ENCODE data around the gene C5.
A peak's percentile ranks its signal among the peaks of the same experiment; 100 is the strongest.

C5 gene

DNA sequence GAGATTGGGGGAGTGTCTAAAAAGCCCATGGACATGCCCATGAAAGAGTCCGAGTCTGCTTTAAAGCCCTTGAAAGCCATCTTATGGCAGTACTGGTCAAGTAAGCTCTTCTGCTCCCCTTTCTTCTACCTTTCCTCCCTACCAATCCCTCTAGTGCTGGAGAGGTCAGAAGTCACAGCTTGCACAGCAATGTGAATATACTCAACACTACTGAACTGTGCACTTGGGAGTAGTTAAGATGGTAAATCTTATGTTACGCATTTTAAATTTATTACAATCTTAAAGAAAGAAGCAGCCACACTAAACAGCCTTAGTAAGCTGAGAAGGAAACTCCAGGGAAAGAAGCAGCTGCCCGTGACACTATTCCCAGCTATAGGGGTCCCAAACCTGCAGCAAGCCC lies 111.2 kb downstream of the C5 start:
- no peak for DNase-seq

- DNase-seq = no peak
These were observed 112.5 kb downstream of the C5 start for GRCh38 chr9:120937596-120937995.

DNA sequence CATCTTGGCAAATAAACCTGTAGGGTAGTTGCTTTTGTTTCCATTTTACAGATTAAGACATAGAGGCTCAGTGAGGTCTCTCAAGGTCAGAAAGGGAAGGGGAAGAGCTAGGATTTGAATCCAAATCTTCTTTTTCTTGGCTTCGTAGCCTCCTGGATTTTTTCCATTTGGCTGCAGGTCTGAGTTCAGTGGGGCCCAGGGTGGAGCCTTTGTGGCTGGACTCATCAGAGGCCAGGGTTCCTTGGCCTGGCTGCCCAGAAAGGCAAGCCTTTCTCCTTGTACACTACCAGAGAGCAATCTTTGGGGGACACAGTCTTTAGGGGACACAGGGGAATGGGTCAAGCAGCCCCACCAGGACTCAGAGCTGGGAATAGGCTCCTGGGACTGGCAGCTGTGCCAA lies 112.9 kb downstream of the C5 start:
- DNase-seq = no peak

DNA sequence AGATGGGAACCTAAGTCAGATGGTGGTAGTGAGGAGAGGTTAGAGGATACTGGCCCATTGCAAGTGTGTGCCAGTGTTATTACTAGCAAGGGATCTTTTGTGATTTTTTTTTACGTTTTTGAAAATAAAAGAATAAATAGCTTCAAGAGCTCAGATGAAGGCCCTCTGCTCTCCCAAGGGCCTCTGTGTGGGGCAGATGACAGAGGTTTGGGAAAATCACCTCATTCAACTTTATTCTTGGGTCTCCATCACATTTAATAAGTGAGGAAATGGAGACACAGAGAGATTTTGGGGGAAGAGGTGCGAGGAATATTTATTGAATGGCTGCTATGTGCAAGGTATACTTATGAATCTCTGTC lies 113.3 kb downstream of the C5 start:
- DNase-seq = no peak

DNA sequence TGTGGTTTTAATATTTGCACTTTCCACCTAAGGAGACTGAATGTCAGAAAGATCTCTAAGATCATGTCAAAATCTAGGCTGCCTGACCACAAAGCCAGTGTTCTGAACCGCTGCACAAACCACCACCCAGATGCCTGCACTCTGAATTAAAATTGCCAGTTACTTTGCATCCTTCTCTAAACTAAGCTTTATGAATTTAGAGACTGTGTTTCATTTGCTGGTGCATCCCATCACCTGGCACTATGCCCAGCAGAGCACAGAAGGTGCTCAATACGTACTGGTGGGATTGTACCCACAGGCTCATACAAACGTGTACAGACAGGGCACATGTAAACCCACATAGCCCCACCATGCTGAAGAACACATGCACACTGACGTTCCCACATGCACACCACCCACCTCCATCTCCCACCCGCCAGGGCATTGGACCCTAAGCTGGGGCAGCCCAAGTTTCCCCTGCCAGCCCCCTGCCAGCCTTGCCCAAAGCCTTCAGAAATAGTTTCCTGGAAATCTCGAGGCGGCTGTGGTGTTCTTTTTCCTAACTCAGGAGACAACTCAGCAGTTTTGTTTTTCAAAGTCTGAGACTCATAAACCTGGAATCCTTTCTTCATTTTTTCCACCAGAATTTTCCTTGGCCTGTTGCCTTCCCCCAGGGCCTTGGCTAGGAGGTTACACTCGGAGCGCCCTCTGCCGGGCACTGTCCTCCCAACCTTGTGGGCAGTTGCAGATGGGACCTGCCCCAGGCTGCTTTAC lies 113.9 kb downstream of the C5 start:
- DNase-seq = peak; percentile 73 to 98

DNA sequence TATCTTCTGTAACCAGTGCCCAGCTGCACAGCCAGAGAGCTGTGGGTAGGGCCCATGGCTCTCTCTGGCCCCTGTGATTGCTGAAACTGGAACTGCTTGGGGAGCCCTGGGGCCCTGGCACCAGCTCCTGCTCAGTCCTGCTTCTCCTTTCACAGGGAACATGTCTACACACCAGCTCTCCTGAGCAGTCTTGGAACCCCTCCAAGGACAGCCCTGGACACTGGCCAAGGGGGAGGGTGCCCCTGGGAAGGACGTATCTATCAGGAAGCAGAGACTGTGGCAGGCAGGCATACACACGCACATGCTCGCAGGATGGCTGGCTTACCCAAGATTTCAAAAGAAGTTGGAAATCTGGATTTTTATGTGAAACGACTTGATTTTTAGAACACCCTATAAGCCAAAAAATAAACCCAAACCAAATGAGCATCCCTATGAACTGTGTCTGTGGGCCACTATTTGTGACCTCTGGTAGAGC lies 114.7 kb downstream of the C5 start:
- peak; percentile 87 to 88 for DNase-seq

DNA sequence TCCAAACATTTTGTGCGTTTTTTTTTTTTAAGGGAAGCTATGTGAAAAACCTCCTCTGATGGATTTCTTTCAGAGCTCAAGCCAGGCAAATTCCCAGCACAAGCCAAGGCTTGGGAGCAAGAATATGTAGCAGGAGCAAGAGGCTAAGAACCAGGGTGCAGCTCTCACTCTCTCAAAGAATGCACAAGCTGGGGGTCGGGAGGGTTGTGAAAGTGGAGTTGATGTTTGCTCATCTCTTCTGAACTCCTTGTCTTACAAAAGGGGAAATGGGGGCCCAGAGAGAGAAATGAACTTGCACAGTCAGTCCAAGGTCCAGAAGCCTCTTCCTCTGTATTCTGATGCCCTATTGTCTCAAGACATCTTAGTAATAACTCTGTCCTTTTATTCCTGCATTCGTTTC lies 115.8 kb downstream of the C5 start:
- peak; percentile 78 to 79 for DNase-seq

DNA sequence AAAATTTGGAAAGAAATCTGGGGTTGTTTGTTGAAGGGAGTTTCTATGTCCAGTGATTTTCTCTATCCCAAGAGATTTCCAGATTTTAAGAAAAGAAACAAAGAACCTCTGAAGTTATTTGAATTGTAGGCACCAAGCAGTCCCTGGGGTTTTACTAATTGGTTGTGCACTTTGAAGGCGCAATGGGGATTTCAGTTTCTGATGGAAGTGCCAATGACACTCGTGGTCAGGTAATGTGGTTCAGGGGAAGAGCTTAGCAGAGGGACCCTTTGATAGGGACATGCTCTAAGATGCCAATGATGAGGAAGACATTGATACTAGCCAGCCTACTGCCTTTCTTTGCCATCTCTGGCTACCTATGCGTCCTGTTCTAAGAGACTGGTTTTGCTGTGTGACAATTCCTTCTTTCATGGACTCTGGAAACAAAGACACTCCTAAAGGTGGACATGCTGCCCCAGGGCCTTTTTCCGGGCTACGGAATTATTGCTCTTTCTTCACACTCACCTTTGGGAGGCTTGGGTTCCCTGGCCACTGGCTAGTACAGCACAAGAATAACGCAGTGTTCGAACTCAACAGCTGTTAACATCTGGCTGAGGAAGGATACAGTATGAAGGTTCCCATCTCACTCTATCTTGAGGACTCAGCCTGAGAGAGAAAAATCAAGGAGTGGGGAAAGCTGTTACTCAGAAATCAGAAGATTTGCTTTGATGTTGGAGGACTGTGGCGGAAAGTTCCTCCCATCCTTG lies 116.6 kb downstream of the C5 start:
- DNase-seq = no peak

DNA sequence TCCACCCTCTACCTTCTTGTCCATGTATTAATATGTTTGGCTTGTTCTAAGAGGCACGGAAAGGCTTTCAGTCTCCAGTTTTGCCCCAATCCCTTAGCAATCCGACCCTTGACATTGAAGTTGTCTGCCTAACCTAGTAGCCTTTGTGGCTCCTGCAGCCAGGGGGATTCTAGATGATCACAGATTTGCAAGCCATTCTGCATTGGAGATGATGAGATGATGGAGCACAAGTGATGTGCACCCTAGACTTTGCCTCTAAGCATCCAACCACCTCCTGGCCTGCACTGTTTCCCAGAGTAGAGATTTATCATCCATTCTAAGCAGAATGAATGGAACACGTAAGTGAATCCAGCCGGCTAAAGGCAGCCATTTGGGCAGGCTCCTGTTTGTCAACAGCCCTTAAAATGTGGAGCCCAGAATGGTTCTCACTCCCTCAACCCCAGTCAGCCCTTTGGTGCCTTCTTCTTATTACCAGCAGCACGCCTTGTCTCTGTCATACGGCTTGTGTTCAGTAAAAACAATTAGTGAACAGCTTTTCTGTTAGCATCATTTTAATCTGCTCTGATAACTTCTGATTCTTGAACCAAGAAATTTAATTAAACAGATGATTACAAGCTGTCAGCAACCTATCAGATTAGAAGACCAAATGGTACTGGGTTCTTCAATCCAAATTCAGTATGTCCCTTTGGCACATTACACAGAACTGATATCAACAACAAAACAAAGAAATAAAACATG lies 117.8 kb downstream of the C5 start:
- no peak for DNase-seq

- peak; percentile 96 to 98 for DNase-seq
These were observed 118.6 kb downstream of the C5 start for GRCh38 chr9:120931231-120932085.

GRCh38 chr9:120929229-120929791 lies 120.8 kb downstream of the C5 start:
- DNase-seq = peak in 1 of 2 donors; percentile 23

DNA sequence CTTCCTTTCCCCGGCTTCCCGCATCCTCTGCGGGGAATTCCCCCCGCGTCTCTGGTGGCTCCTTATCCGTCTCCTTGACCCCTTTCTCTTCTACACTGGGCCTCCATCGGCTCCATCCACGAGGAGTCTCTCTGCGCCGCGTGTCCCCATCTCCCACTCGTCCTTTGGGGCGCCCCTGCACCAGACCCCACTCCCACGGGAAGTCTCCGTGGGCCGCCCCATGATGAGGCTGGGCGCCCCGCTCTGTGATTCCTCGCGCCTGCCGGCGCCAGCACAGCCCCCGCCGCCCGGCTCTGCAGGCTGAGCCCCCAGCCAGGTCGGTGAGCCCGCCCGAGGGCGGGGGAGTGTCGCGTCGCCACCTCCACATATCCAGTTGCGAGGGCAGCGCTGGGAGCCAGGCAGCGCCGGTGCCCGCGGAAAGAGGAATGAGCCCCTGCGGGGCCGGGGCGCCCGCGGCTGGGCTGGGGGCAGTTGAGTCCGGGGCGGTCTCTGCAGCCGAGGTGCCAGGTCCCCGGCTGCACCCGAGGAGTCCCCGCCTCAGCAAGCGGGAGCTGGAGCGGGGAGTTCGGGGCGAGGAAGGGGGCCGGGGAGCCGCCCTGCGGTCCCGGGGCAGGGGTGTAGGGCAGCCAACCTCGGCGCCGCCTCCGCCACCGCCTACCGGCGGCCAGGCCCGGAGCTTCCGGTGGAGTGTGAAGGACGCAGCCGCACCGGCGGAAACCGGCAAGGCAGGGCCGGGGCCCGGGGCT lies 121.4 kb downstream of the C5 start:
- peak; percentile 68 to 76 for DNase-seq

- no peak for DNase-seq
These were observed 122.0 kb downstream of the C5 start for GRCh38 chr9:120928015-120928482.

GRCh38 chr9:120927269-120928014 lies 122.6 kb downstream of the C5 start:
- DNase-seq = no peak

DNA sequence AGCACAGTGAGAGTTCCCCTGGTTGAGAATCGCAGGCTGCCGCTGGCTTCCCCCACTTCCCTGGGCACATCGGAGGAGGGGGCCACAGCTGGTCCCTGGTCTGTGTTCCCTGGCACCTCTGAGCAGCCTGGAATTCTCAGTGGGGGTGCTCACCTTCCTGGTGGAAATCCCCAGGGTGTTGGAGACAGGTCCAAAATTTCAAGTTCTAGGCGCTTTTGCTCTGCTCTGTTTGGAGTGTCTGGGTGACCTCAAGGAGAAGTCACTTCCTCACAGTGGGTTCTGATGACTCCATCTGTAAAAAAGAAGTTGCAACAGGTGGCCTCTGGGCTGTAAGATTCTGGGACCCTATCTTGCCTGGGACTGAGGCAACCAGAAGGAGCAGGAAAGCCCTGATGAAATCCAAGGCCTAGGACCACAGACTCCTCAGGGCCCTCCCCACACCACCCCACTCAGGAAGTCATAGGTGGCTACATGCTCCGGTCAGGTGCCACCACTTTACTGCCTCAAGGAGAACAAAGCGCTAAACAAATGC lies 123.6 kb downstream of the C5 start, which contains the start of gene TRAF1:
TSS of gene TRAF1 (minus strand) at position 400 of the 532 bp plus-strand sequence. CDS start 721 bp downstream, outside the sequence.
- DNase-seq = peak; percentile 82 to 95

DNA sequence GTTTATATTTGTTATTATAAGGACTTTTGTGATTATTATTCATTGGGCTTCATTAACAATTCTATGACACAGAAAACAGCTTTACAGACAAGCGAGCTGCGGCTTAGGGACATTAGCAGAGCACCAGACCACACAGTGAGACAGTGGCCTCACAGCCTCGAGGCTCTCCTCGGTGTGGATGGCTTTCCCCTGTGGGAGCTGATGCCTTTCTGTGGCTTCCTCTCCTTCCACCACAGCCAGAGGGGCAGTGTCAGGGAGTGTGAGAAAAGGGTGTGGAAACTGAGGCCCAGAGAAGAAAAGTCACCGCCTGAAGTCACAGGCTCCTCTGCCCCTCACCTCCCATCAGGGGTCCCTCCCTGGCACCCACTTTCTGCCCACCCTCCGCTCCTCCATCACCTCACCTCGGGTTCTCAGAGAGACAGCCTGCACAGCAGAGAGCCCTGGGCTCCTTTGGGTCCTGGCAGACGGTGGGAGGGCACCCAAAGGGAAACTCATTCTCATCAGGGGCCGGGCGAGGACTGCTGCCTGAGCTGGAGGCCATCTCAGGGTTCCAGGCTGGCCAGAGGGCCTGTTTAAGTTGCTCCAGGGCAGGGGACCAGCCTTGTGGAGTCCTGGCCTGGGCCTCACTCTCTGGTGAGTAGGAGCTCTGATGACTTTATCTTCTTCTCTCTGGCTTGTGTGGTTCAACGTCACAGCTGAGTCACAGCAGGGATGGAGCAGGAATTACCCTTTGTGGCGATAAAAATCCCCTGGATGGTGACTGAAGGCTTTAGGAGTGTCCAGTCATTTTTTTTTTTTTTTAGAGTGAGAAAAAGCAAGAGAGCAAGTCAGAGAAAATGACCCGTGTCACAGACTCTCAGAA lies 124.3 kb downstream of the C5 start:
- peak; percentile 97 to 100 for DNase-seq

DNA sequence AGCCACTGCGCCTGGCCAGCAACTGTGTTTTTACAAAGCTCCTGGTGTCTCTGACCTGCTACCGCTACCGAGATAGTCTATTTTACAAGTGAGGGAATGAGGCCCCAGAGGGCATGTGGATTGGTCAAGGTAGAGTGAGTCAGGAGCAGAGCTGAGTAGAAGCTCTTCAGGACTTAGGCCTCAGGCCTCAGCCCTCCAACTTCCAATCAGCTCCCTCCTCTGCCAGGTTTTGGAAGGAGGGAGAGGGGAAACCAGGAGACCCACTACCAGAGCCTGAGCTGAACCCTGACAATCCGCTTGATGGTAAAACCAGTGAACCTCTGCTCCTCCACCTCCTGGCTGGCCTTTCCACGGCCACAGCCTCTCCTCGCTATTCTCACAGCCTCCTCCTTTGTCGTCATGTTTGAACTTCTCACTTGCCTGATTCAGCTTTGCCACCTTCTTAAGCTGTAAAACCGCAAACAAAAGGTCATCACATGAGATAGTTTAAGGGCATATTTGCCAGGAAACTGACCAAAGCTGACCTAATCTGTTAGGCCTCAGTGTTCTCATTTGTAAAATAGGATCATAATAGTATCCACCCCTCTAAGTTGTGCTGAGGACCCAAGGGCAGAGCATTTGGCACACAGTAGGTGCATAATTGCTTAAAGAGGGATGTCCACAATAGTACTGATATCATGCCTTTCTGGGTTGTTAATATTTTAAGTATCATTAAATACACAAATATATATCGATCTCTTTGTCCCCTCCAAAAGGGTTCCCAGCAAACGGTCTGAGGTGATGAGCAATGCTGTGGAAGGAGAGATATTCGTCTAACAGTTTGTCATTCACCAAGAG lies 125.2 kb downstream of the C5 start:
- DNase-seq = peak in 1 of 2 donors; percentile 30
